GM12875 (cell line): ENCODE data around the gene ST8SIA4.

ENCODE experiments used
- H3K4me3 ChIP-seq: one replicate; pipeline ENCODE4 v1.5.1; 2011; ENCODE audit warnings: low read depth, low read length, control low read depth
- TF ChIP-seq, protein P1 (sequence below): IDR thresholded peaks from 2 replicates; pipeline ENCODE4 v1.5.1; 2011; ENCODE audit warnings: low read depth, mild to moderate bottlenecking, control low read depth, inconsistent platforms, low read length, moderate library complexity, borderline replicate concordance; ENCODE audit not compliant: insufficient read depth

ST8SIA4 gene

GRCh38 chr5:100855937-100856430 lies 47.1 kb downstream of the ST8SIA4 start:
- no peak overlapping the region for H3K4me3 ChIP-seq
- TF ChIP-seq, protein P1, sequence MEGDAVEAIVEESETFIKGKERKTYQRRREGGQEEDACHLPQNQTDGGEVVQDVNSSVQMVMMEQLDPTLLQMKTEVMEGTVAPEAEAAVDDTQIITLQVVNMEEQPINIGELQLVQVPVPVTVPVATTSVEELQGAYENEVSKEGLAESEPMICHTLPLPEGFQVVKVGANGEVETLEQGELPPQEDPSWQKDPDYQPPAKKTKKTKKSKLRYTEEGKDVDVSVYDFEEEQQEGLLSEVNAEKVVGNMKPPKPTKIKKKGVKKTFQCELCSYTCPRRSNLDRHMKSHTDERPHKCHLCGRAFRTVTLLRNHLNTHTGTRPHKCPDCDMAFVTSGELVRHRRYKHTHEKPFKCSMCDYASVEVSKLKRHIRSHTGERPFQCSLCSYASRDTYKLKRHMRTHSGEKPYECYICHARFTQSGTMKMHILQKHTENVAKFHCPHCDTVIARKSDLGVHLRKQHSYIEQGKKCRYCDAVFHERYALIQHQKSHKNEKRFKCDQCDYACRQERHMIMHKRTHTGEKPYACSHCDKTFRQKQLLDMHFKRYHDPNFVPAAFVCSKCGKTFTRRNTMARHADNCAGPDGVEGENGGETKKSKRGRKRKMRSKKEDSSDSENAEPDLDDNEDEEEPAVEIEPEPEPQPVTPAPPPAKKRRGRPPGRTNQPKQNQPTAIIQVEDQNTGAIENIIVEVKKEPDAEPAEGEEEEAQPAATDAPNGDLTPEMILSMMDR = no peak

GRCh38 chr5:100855295-100855694 lies 47.8 kb downstream of the ST8SIA4 start:
- TF ChIP-seq, protein P1 = no peak
- no peak overlapping the region for H3K4me3 ChIP-seq

GRCh38 chr5:100854591-100854990 lies 48.5 kb downstream of the ST8SIA4 start:
- TF ChIP-seq, protein P1 = no peak
- no peak overlapping the region for H3K4me3 ChIP-seq

GRCh38 chr5:100853582-100853981 lies 49.5 kb downstream of the ST8SIA4 start:
- H3K4me3 ChIP-seq = no peak overlapping the region
- TF ChIP-seq, protein P1 = no peak

DNA sequence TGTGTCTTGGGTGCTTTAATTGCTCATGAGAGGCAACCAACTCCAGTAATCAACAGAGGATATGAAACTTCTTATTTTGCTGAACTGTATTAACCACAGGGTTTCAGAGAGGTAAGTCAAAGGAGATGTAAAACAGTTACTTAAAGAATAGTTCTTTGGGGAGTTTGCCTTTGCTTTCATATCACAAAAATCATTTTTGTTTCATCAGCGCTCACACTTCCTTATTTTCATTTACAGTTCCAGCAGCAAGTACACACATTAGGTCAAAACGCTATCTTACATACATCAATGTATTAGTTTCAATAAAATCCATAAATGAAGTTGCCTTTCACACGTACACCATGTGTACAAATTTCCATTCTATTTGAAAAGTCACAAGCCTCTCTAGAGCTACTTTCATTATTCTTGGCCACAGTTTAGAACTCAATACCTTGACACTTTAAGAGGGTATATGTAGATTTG lies 50.1 kb downstream of the ST8SIA4 start:
- TF ChIP-seq, protein P1 = no peak
- H3K4me3 ChIP-seq = no peak overlapping the region

DNA sequence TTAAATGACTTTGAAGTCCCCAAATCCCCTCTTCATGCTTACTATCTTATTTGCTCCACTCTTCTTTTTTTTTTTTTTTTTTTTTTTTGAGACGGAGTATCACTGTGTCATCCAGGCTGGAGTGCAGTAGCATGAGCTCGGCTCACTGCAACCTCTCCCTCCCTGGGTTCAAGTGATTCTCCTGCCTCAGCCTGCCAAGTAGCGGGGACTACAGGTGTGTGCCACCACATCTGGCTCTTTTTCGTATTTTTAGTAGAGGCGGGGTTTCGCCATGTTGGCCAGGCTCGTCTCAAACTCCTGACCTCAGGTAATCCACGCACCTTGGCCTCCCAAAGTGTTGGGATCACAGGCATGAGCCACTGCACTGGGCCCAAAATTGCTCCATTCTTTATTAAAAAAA lies 51.0 kb downstream of the ST8SIA4 start:
- H3K4me3 ChIP-seq = no peak overlapping the region
- TF ChIP-seq, protein P1 = no peak

DNA sequence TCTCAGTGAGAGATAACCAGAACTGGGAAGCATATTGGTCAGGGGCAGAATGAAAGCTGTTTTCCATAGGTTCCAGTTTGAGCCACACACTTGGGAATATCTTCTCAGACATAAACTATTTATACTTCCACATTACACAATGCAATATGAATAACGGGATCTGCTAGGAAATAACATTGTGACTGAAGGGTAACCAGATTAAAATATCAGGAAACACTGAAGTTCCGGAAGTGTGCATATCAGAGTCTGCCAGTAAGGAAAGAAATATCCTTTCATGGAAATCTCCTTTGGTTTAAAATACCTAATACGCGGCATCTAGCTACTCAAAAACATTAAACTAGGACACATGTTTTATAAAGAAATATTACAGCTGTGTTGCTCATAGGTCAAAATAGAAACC lies 56.3 kb downstream of the ST8SIA4 start:
- TF ChIP-seq, protein P1 = no peak

More for the DNA sequence above, 56.3 kb downstream of the ST8SIA4 start:
- no peak overlapping the region for H3K4me3 ChIP-seq
